Measurements from ENCODE around the gene CFAP410. TPM values are rescaled to one million over a fixed set of nuclear protein-coding genes. Genes with fewer than 3 reads are reported as not detected.

The CFAP410 gene
- total and polyA plus RNA-seq, 2 of the 8 experiments (the other 6 are each of a cell fraction or from before 2014, with no cell fraction given) = 10.6 to 12.0 TPM

DNA sequence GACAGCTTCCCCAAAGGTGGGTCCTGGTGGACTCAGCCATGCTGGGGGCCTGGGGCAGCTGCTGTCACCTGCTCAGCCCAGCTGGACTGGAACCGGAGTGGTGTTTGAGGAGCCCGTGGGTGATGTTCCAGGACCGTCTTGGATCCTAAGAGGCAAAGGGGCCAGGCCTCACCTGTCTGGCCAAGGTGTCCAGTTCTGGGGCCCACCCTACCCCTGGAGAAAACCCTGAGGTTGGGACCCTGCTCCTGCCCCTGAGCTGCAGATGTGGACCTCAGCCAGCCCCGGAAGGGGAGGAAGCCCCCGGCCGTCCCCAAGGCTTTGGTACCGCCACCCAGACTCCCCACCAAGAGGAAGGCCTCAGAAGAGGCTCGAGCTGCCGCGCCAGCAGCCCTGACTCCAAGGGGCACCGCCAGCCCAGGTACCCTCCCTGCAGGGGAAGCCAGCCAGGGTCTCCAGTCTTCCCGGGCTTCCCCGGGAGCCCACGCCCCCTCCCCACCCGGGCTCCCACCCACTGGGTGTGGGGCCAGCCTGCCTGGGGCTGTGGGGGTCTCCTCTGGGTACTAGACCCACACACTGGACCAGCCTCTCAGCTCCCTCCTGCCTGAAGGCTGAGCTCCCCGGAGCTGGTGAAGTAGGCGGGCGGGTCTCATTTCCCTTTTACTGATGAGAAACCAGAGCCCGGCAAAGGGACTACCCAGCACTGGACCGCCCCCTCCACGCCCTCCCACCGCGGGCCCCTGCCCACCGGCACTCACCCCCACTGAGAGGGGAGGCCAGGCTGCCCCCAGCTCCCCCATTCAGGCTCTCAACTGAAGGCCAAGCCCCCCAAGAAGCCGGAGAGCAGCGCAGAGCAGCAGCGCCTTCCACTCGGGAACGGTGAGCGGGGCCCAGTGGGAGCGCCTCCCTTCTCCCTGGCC lies 52.2 kb downstream of the CFAP410 start:
- Histone ChIP-seq H4K91ac (replicated peaks; ENCODE audit: insufficient read length, low read length) (no peak overlapping the region), H3K79me1 (ENCODE audit: low read depth, low read length) (no peaks in the 10 kb centered on the region), H3K36me3 (ENCODE audit: control insufficient read depth in 2 of 4, insufficient read depth in 4 of 4, low read length in 3 of 4) (no peaks in the 10 kb centered on the region), H3K9ac (replicated peaks in 1 of 4; ENCODE audit: extremely low read depth in 1 of 4, low read depth in 3 of 4, low read length in 3 of 4) (no peak overlapping the region), H3K14ac (ENCODE audit: insufficient read length) (no peak overlapping the region), H3K9me3 (ENCODE audit: insufficient read depth in 2 of 2, low read depth in 1 of 2, low read length in 1 of 2) (no peaks in the 10 kb centered on the region), H2BK15ac (ENCODE audit: low read length) (no peak overlapping the region), H3K23me2 (ENCODE audit: low read depth, low read length) (no peaks in the 10 kb centered on the region; the same call in 1 of the 2 replicates), H3K4me1 (replicated peaks in 1 of 4; ENCODE audit: control insufficient read depth in 3 of 4, insufficient read depth in 4 of 4, low read length in 3 of 4) (peaks cover 0 to 23% (median 15%) of the 10 kb centered on the region in 4 experiments; a peak in 6 of 7 replicates), H3K56ac (replicated peaks; ENCODE audit: insufficient read length, low read depth, low read length) (no peak overlapping the region), H3K18ac (ENCODE audit: extremely low read depth, low read length) (peak overlapping the region; percentile 32; the same call in 1 of the 2 replicates), H3K4me2 (ENCODE audit: insufficient read depth in 1 of 2, low read depth in 2 of 2, low read length in 2 of 2) (no peak overlapping the region), H3K23ac (ENCODE audit: insufficient read length) (no peak overlapping the region), H4K8ac (ENCODE audit: extremely low read depth, insufficient read depth, low read length) (no peak overlapping the region), H4K5ac (ENCODE audit: insufficient read length, low read depth, low read length) (no peak overlapping the region), H3K79me2 (ENCODE audit: control insufficient read depth in 1 of 2, insufficient read depth in 2 of 2, low read length in 2 of 2) (no peaks in the 10 kb centered on the region), H2AFZ (ENCODE audit: low read length) (no peak overlapping the region), H3K4me3 (ENCODE audit: extremely low read depth in 1 of 4, insufficient read depth in 2 of 4, low read depth in 3 of 4, low read length in 4 of 4) (no peak overlapping the region), H2BK12ac (ENCODE audit: low read depth, low read length) (no peak overlapping the region), H2BK20ac (ENCODE audit: low read length) (no peak overlapping the region), H4K20me1 (replicated peaks in 1 of 2; ENCODE audit: control insufficient read depth in 1 of 2, insufficient read depth in 2 of 2, low read length in 2 of 2) (no peaks in the 10 kb centered on the region), H3K27ac (ENCODE audit: low read depth, low read length) (no peak overlapping the region), H2BK5ac (ENCODE audit: low read depth, low read length) (no peak overlapping the region), H2BK120ac (replicated peaks; ENCODE audit: low read depth, low read length) (no peak overlapping the region), H3K27me3 (replicated peaks in 1 of 4; ENCODE audit: control insufficient read depth in 3 of 4, extremely low read depth in 1 of 4, insufficient read depth in 3 of 4, low read length in 3 of 4) (peaks cover 0 to 28% (median 17%) of the 10 kb centered on the region in 4 experiments; a peak in 5 of 7 replicates), H2AK5ac (ENCODE audit: low read depth, low read length) (no peak overlapping the region), H3K4ac (replicated peaks; ENCODE audit: insufficient read length, low read depth, low read length) (no peak overlapping the region)
- no peak for TF ChIP-seq BCL11A (IDR thresholded peaks at IDR 0.05; ENCODE audit: low read depth in 2 of 2, low read length in 2 of 2)
- ChIA-PET POLR2A (ENCODE audit: partially characterized antibody) (no interaction called here), CTCF (ENCODE audit: partially characterized antibody) (interaction anchor here (1.5 to 5.3 kb wide), 3 partner anchors 10 to 44 kb away, joined by 3 to 53 read pairs (median 11); no protein-coding TSS in a partner anchor)
- FAIRE-seq (no peak), DNase-seq (ENCODE audit: low read depth in 1 of 2, low spot score in 2 of 2) (no peak)
- WGBS, 2 experiments (ENCODE audit: extremely low coverage in 1 of 2, insufficient coverage in 1 of 2, insufficient read length in 1 of 2, insufficient replicate concordance in 2 of 2, low coverage in 1 of 2, low lambda C conversion rate in 2 of 2, missing lambda C conversion rate in 1 of 2) = 92% methylated on average over 22 of the region's 31 CpGs; no CpG with 5 or more reads in 1 of the 2 experiments

Data from H1 (cell line).